ENCODE measurements around the gene FBXO48. TPM values are rescaled to one million over a fixed set of nuclear protein-coding genes. Genes with fewer than 3 reads are reported as not detected.

Gene FBXO48
- total and polyA plus RNA-seq, 2 of the 8 experiments (the other 6 are each of a cell fraction or from before 2014, with no cell fraction given): 1.1 to 1.5 TPM

- no peaks in the 10 kb centered on the region for H3K79me2 ChIP-seq (ENCODE audit: control insufficient read depth in 1 of 2, insufficient read depth in 2 of 2, low read length in 2 of 2)
- no peak overlapping the region for H3K18ac ChIP-seq (ENCODE audit: extremely low read depth, low read length)
- no peak overlapping the region for H3K23ac ChIP-seq (ENCODE audit: insufficient read length)
- no peak overlapping the region for H2BK12ac ChIP-seq (ENCODE audit: low read depth, low read length)
- FAIRE-seq (no peak), DNase-seq (ENCODE audit: low read depth in 1 of 2, low spot score in 2 of 2) (no peak)
- no peaks in the 10 kb centered on the region for H3K36me3 ChIP-seq (ENCODE audit: control insufficient read depth in 2 of 4, insufficient read depth in 4 of 4, low read length in 3 of 4)
- no peak overlapping the region for H2BK120ac ChIP-seq (replicated peaks; ENCODE audit: low read depth, low read length)
- CTCF ChIA-PET (ENCODE audit: partially characterized antibody): interaction anchor here (1.1 to 1.9 kb wide), 2 partner anchors 29 to 54 kb away, joined by 3 to 6 read pairs; no protein-coding TSS in a partner anchor
- no peak overlapping the region for H3K56ac ChIP-seq (replicated peaks; ENCODE audit: insufficient read length, low read depth, low read length)
- TF ChIP-seq SIRT6 (IDR thresholded peaks at IDR 0.05; ENCODE audit: low read length): no peak
- no peak for TF ChIP-seq CBX8 (IDR thresholded peaks at IDR 0.05; ENCODE audit: borderline replicate concordance, low read depth, low read length)
- no peak for TF ChIP-seq TBP (IDR thresholded peaks at IDR 0.05; ENCODE audit: low read depth, low read length)
- no peak for TF ChIP-seq GABPA (IDR thresholded peaks at IDR 0.05; ENCODE audit: borderline replicate concordance, insufficient read depth, low read length)
- no peak for TF ChIP-seq BCL11A (IDR thresholded peaks at IDR 0.05; ENCODE audit: low read depth in 2 of 2, low read length in 2 of 2)
- WGBS, 2 experiments (ENCODE audit: extremely low coverage in 1 of 2, insufficient coverage in 1 of 2, insufficient read length in 1 of 2, insufficient replicate concordance in 2 of 2, low coverage in 1 of 2, low lambda C conversion rate in 2 of 2, missing lambda C conversion rate in 1 of 2): 94 to 100% methylated on average over 1 to 4 of the region's 4 CpGs
- H3K4me3 ChIP-seq (ENCODE audit: extremely low read depth in 1 of 4, insufficient read depth in 2 of 4, low read depth in 3 of 4, low read length in 4 of 4): no peak overlapping the region
- H2BK20ac ChIP-seq (ENCODE audit: low read length): no peak overlapping the region
- no peaks in the 10 kb centered on the region for H3K23me2 ChIP-seq (ENCODE audit: low read depth, low read length)
- no peak overlapping the region for H3K4ac ChIP-seq (replicated peaks; ENCODE audit: insufficient read length, low read depth, low read length)
- no peak overlapping the region for H2AFZ ChIP-seq (ENCODE audit: low read length)
- H2BK5ac ChIP-seq (ENCODE audit: low read depth, low read length): no peak overlapping the region
- H2BK15ac ChIP-seq (ENCODE audit: low read length): no peak overlapping the region
- no peaks in the 10 kb centered on the region for H3K27me3 ChIP-seq (replicated peaks in 1 of 4; ENCODE audit: control insufficient read depth in 3 of 4, extremely low read depth in 1 of 4, insufficient read depth in 3 of 4, low read length in 3 of 4)
- H4K91ac ChIP-seq (replicated peaks; ENCODE audit: insufficient read length, low read length): no peak overlapping the region
- no peak overlapping the region for H4K5ac ChIP-seq (ENCODE audit: insufficient read length, low read depth, low read length)
- no peak overlapping the region for H3K4me2 ChIP-seq (ENCODE audit: insufficient read depth in 1 of 2, low read depth in 2 of 2, low read length in 2 of 2)
- H3K4me1 ChIP-seq (replicated peaks in 1 of 4; ENCODE audit: control insufficient read depth in 3 of 4, insufficient read depth in 4 of 4, low read length in 3 of 4): no peaks in the 10 kb centered on the region
- H4K20me1 ChIP-seq (replicated peaks in 1 of 2; ENCODE audit: control insufficient read depth in 1 of 2, insufficient read depth in 2 of 2, low read length in 2 of 2): no peaks in the 10 kb centered on the region
- H4K8ac ChIP-seq (ENCODE audit: extremely low read depth, insufficient read depth, low read length): no peak overlapping the region
- POLR2A ChIA-PET (ENCODE audit: partially characterized antibody): no interaction called here
- no peak overlapping the region for H2AK5ac ChIP-seq (ENCODE audit: low read depth, low read length)
- no peak overlapping the region for H3K9ac ChIP-seq (replicated peaks in 1 of 4; ENCODE audit: extremely low read depth in 1 of 4, low read depth in 3 of 4, low read length in 3 of 4)
- no peak overlapping the region for H3K14ac ChIP-seq (ENCODE audit: insufficient read length)
- no peak overlapping the region for H3K27ac ChIP-seq (ENCODE audit: low read depth, low read length)
- no peaks in the 10 kb centered on the region for H3K79me1 ChIP-seq (ENCODE audit: low read depth, low read length)
- H3K9me3 ChIP-seq (ENCODE audit: insufficient read depth in 2 of 2, low read depth in 1 of 2, low read length in 1 of 2): no peaks in the 10 kb centered on the region
These were observed 55.5 kb downstream of the FBXO48 start for GRCh38 chr2:68411397-68412126.
